Measurements from ENCODE around the gene BAAT. TPM values are rescaled to one million over a fixed set of nuclear protein-coding genes. Genes with fewer than 3 reads are reported as not detected.
A peak's percentile ranks its signal among the peaks of the same experiment; 100 is the strongest.

Gene BAAT
- polyA plus RNA-seq, 1 donor (not counting 4 experiments of a cell fraction or from before 2014, with no cell fraction given), result 0.14 TPM

GRCh38 chr9:101403516-101404285 lies 18.9 kb upstream of the BAAT start:
- no peaks in the 10 kb centered on the region for H3K9me1 ChIP-seq (ENCODE audit: control insufficient read depth, extremely low read depth, insufficient read depth, low read length)
- H3K4me3 ChIP-seq (ENCODE audit: control insufficient read depth in 2 of 3, extremely low read depth in 1 of 3, insufficient read depth in 2 of 3, low read depth in 1 of 3, low read length in 3 of 3), result no peak overlapping the region
- no peaks in the 10 kb centered on the region for H4K20me1 ChIP-seq (ENCODE audit: control insufficient read depth, extremely low read depth, insufficient read depth, low read length)
- H2AFZ ChIP-seq (ENCODE audit: control insufficient read depth, low read length), result no peak overlapping the region
- H3K4me1 ChIP-seq (ENCODE audit: control insufficient read depth, extremely low read depth, insufficient read depth, low read length), result peaks cover 10% of the 10 kb centered on the region
- peaks cover 19% of the 10 kb centered on the region for H3K9me3 ChIP-seq (ENCODE audit: control insufficient read depth, low read depth, low read length)
- DNase-seq (ENCODE audit: low read depth, low spot score) (no peak), FAIRE-seq (no peak)
- H3K27me3 ChIP-seq (ENCODE audit: control insufficient read depth, extremely low read depth, insufficient read depth, low read length), result no peaks in the 10 kb centered on the region
- dilution Hi-C loops (cut with MboI; ENCODE audit: extremely low pct_ligation_motif_present, low sequenced_read_pairs), result no loop called here
- H3K79me2 ChIP-seq (ENCODE audit: control insufficient read depth, insufficient read depth, low read length), result peaks cover 33% of the 10 kb centered on the region
- no peak overlapping the region for H3K4me2 ChIP-seq (ENCODE audit: control insufficient read depth, extremely low read depth, insufficient read depth, low read depth, low read length)
- no peak overlapping the region for H3K9ac ChIP-seq (ENCODE audit: control insufficient read depth, extremely low read depth, insufficient read depth, low read length)
- peaks cover 30 to 32% of the 10 kb centered on the region in 2 experiments for H3K36me3 ChIP-seq (ENCODE audit: control insufficient read depth in 2 of 2, extremely low read depth in 1 of 2, insufficient read depth in 2 of 2, low read length in 2 of 2)
- TF ChIP-seq EZH2 (IDR thresholded peaks at IDR 0.05; ENCODE audit: low read length) (no peak), CTCF (optimal IDR thresholded peaks at IDR 0.05 in 1 of 3, IDR thresholded peaks at IDR 0.05 in 1 of 3, conservative IDR thresholded peaks at IDR 0.05 in 1 of 3; ENCODE audit: extremely low read depth in 1 of 3, insufficient read depth in 2 of 3, low read length in 3 of 3) (no peak)
- H3K27ac ChIP-seq (ENCODE audit: control insufficient read depth, insufficient read depth, low read length), result no peak overlapping the region

- Histone ChIP-seq H3K9ac (ENCODE audit: control insufficient read depth, extremely low read depth, insufficient read depth, low read length) (no peak overlapping the region), H3K4me2 (ENCODE audit: control insufficient read depth, extremely low read depth, insufficient read depth, low read depth, low read length) (peak overlapping the region; percentile 98), H3K9me1 (ENCODE audit: control insufficient read depth, extremely low read depth, insufficient read depth, low read length) (no peaks in the 10 kb centered on the region), H2AFZ (ENCODE audit: control insufficient read depth, low read length) (no peak overlapping the region), H3K4me1 (ENCODE audit: control insufficient read depth, extremely low read depth, insufficient read depth, low read length) (peaks cover 10% of the 10 kb centered on the region), H3K27me3 (ENCODE audit: control insufficient read depth, extremely low read depth, insufficient read depth, low read length) (no peaks in the 10 kb centered on the region), H3K27ac (ENCODE audit: control insufficient read depth, insufficient read depth, low read length) (no peak overlapping the region), H3K36me3 (ENCODE audit: control insufficient read depth in 2 of 2, extremely low read depth in 1 of 2, insufficient read depth in 2 of 2, low read length in 2 of 2) (peaks cover 19% of the 10 kb centered on the region in 2 experiments), H4K20me1 (ENCODE audit: control insufficient read depth, extremely low read depth, insufficient read depth, low read length) (no peaks in the 10 kb centered on the region), H3K9me3 (ENCODE audit: control insufficient read depth, low read depth, low read length) (peaks cover 5% of the 10 kb centered on the region), H3K79me2 (ENCODE audit: control insufficient read depth, insufficient read depth, low read length) (peaks cover 64% of the 10 kb centered on the region), H3K4me3 (ENCODE audit: control insufficient read depth in 2 of 3, extremely low read depth in 1 of 3, insufficient read depth in 2 of 3, low read depth in 1 of 3, low read length in 3 of 3) (peak overlapping the region in 1 of 3 experiments; percentile 83)
- DNase-seq (ENCODE audit: low read depth, low spot score) (no peak), FAIRE-seq (no peak)
- dilution Hi-C loops (cut with MboI; ENCODE audit: extremely low pct_ligation_motif_present, low sequenced_read_pairs), result no loop called here
- no peak for TF ChIP-seq CTCF (optimal IDR thresholded peaks at IDR 0.05 in 1 of 3, IDR thresholded peaks at IDR 0.05 in 1 of 3, conservative IDR thresholded peaks at IDR 0.05 in 1 of 3; ENCODE audit: extremely low read depth in 1 of 3, insufficient read depth in 2 of 3, low read length in 3 of 3)
Measured at GRCh38 chr9:101400120-101400519, 15.3 kb upstream of the BAAT start.

Measured in keratinocyte (primary cell).